Liver (tissue), 9 donors: ENCODE results near the gene CCDC69. TPM values are rescaled to one million over a fixed set of nuclear protein-coding genes. Genes with fewer than 3 reads are reported as not detected.

Experiments used
- DNase-seq: peaks from one replicate; pipeline ENCODE4 v3.0.0-alpha.2; 2017; ENCODE audit warnings: low spot score
- H3K27ac ChIP-seq, 2 donors: one replicate each; pipeline ENCODE4 v1.7.0; 2013; ENCODE audit warnings: inconsistent platforms in 2 of 2, low read length in 2 of 2, control low read depth in 1 of 2, low read depth in 1 of 2, mild to moderate bottlenecking in 1 of 2
- H3K27me3 ChIP-seq, 4 donors: one replicate each; pipeline versions ENCODE4 v1.6.1 to v1.7.0; 2013; ENCODE audit warnings: low read length in 3 of 4, inconsistent platforms in 1 of 4, mild to moderate bottlenecking in 1 of 4, moderate library complexity in 1 of 4; ENCODE audit not compliant: control insufficient read depth in 4 of 4, insufficient read depth in 4 of 4
- H3K36me3 ChIP-seq, 4 donors: one replicate each; pipeline versions ENCODE4 v1.6.1 to v1.7.0; 2013; ENCODE audit warnings: low read length in 3 of 4, mild to moderate bottlenecking in 3 of 4, low read depth in 1 of 4, moderate library complexity in 1 of 4; ENCODE audit not compliant: control insufficient read depth in 4 of 4, insufficient read depth in 3 of 4
- H3K4me1 ChIP-seq, 4 donors: one replicate each; pipeline versions ENCODE4 v1.6.1 to v1.7.0; 2013; ENCODE audit warnings: low read length in 3 of 4, mild to moderate bottlenecking in 3 of 4, moderate library complexity in 1 of 4; ENCODE audit not compliant: control insufficient read depth in 4 of 4, insufficient read depth in 4 of 4
- H3K4me3 ChIP-seq, 3 donors: one replicate each; pipeline versions ENCODE4 v1.6.1 to v1.7.0; 2013; ENCODE audit warnings: low read length in 3 of 3, control low read depth in 1 of 3, low read depth in 1 of 3, mild to moderate bottlenecking in 1 of 3
- H3K9ac ChIP-seq, 2 donors: one replicate each; pipeline ENCODE4 v1.7.0; 2013; ENCODE audit warnings: low read length in 2 of 2, mild to moderate bottlenecking in 2 of 2, moderate library complexity in 2 of 2, control low read depth in 1 of 2, low read depth in 1 of 2
- H3K9me3 ChIP-seq, 4 donors: one replicate each; pipeline versions ENCODE4 v1.6.1 to v1.7.0; 2013; ENCODE audit warnings: low read length in 3 of 4; ENCODE audit not compliant: control insufficient read depth in 4 of 4
- ATF3 ChIP-seq: IDR thresholded peaks from 2 replicates; pipeline ENCODE4 v1.6.1; 2016; ENCODE audit warnings: antibody characterized with exemption
- CTCF ChIP-seq: fragments of 150-350 bp; IDR thresholded peaks from 2 replicates; pipeline ENCODE4 v1.5.1; 2017; ENCODE audit warnings: improper control_type of control experiment, low read depth, low read length; ENCODE audit not compliant: missing input control
- EGR1 ChIP-seq, 2 donors: IDR thresholded peaks; 2 replicates each; pipeline ENCODE4 v1.6.1; 2016 to 2018; ENCODE audit warnings: antibody characterized with exemption in 2 of 2, low read depth in 2 of 2
- FOXA1 ChIP-seq: IDR thresholded peaks from 2 replicates; pipeline ENCODE4 v1.6.1; 2016; ENCODE audit warnings: antibody characterized with exemption
- FOXA2 ChIP-seq: IDR thresholded peaks from 2 replicates; pipeline ENCODE4 v1.6.1; 2016; ENCODE audit warnings: antibody characterized with exemption
- GABPA ChIP-seq, 2 donors: IDR thresholded peaks in 1 of 2; conservative IDR thresholded peaks in 1 of 2; 2 replicates each; pipeline ENCODE4 v1.6.1; 2016; ENCODE audit warnings: antibody characterized with exemption in 2 of 2, mild to moderate bottlenecking in 1 of 2, moderate library complexity in 1 of 2
- HNF4A ChIP-seq, 2 donors: conservative IDR thresholded peaks; 2 replicates each; pipeline ENCODE4 v1.6.1; 2016; ENCODE audit warnings: antibody characterized with exemption in 2 of 2, mild to moderate bottlenecking in 2 of 2
- HNF4G ChIP-seq: IDR thresholded peaks from 2 replicates; pipeline ENCODE4 v1.6.1; 2016; ENCODE audit warnings: antibody characterized with exemption
- JUND ChIP-seq, 2 donors: IDR thresholded peaks; 2 replicates each; pipeline ENCODE4 v1.6.1; 2016; ENCODE audit warnings: antibody characterized with exemption in 2 of 2
- MAX ChIP-seq: IDR thresholded peaks from 2 replicates; pipeline ENCODE4 v1.6.1; 2016; ENCODE audit warnings: antibody characterized with exemption
- NR2F2 ChIP-seq: IDR thresholded peaks from 2 replicates; pipeline ENCODE4 v1.6.1; 2016; ENCODE audit warnings: antibody characterized with exemption
- RAD21 ChIP-seq, 2 donors: IDR thresholded peaks; 2 replicates each; pipeline ENCODE4 v1.6.1; 2016; ENCODE audit warnings: antibody characterized with exemption in 2 of 2, mild to moderate bottlenecking in 2 of 2
- SP1 ChIP-seq: IDR thresholded peaks from 2 replicates; pipeline ENCODE4 v1.6.1; 2018; ENCODE audit warnings: antibody characterized with exemption, mild to moderate bottlenecking
- TAF1 ChIP-seq: conservative IDR thresholded peaks from 2 replicates; pipeline ENCODE4 v1.6.1; 2016; ENCODE audit warnings: antibody characterized with exemption, mild to moderate bottlenecking
- YY1 ChIP-seq: IDR thresholded peaks from 2 replicates; pipeline ENCODE4 v1.6.1; 2016; ENCODE audit warnings: antibody characterized with exemption, mild to moderate bottlenecking
- ZBTB33 ChIP-seq: IDR thresholded peaks from 2 replicates; pipeline ENCODE4 v1.6.1; 2016; ENCODE audit warnings: antibody characterized with exemption
- WGBS: extraction: QIAGEN DNeasy Blood & Tissue Kit; methylation state at CpG from one replicate; pipeline ENCODE4 v1.1.7; 2013; 5-methylcytosine and 5-hydroxymethylcytosine counted together
- polyA plus RNA-seq, 2 donors: library from polyadenylated mRNA; stranded (reverse) in 1 of 2; unstranded in 1 of 2; fragments of 200-250 nt in 1 of 2; fragments of >200 nt in 1 of 2; fragmentation: Nextera tagmentation in 1 of 2; extraction: Ambion mirVana in 1 of 2; gene quantifications; one replicate each; pipeline versions ENCODE4 v1.2.1 to v1.2.3, GENCODE V29; 2013 to 2015
- total RNA-seq, 2 donors: library from RNA; depleted of rRNA; stranded (reverse); fragments of >200 nt; gene quantifications; one replicate each; pipeline ENCODE4 v1.2.3, GENCODE V29; 2014
- TF ChIP-seq, protein P1 (sequence below): IDR thresholded peaks from 2 replicates; pipeline ENCODE4 v1.6.1; 2016; ENCODE audit warnings: antibody characterized with exemption, mild to moderate bottlenecking
- donor health status: healthy.
- donor health status: healthy.
- donor health status: healthy.
- donor health status: healthy.
- donor health status: healthy.

The CCDC69 gene
- total and polyA plus RNA-seq, 4 donors = 11.9 to 28.6 (median 18.0) TPM

GRCh38 chr5:151179489-151179840 is 44.4 kb downstream of the CCDC69 start:
- no peak overlapping the region for H3K9ac ChIP-seq
- TF ChIP-seq HNF4G = no peak
- no peak for TF ChIP-seq YY1
- no peak for TF ChIP-seq NR2F2
- H3K4me3 ChIP-seq = no peak overlapping the region
- no peaks in the 10 kb centered on the region for H3K27me3 ChIP-seq
- peaks cover 0 to 5% (median 2%) of the 10 kb centered on the region in 4 donors for H3K36me3 ChIP-seq
- no peaks in the 10 kb centered on the region for H3K4me1 ChIP-seq
- no peak for DNase-seq
- no peaks in the 10 kb centered on the region for H3K9me3 ChIP-seq
- no peak overlapping the region for H3K27ac ChIP-seq
- 97% methylated on average over 4 of the region's 4 CpGs for WGBS

GRCh38 chr5:151178777-151179488 is 45.0 kb downstream of the CCDC69 start:
- Histone ChIP-seq H3K9ac (no peak overlapping the region), H3K9me3 (no peaks in the 10 kb centered on the region), H3K4me1 (no peaks in the 10 kb centered on the region), H3K27ac (no peak overlapping the region), H3K27me3 (no peaks in the 10 kb centered on the region), H3K36me3 (peaks cover 0 to 4% (median under 1%) of the 10 kb centered on the region in 4 donors), H3K4me3 (no peak overlapping the region)
- no peak for DNase-seq
- TF ChIP-seq NR2F2 (no peak), MAX (no peak), ZBTB33 (no peak)
- 89% methylated on average over 5 of the region's 5 CpGs for WGBS

DNA sequence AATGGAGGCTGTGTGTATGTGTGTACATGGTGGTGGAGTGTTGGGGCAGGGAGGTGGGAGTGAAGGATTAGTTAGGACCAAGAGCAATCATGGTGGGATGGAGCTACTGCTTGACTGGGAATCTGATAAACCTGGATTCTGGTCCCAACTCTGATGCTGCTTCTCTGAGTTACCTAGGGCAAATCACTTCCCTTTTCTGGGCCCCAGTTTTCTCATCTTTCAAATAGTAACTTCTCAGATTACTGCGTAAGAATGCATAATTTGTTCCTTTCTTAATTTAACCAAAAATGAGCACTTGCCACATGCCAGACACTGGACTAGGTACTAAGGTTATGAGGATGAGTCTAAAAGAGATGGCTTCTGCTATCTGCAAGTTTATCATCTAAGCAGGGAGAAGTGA is 45.5 kb downstream of the CCDC69 start:
- Histone ChIP-seq H3K9me3 (no peaks in the 10 kb centered on the region), H3K9ac (no peak overlapping the region), H3K27me3 (no peaks in the 10 kb centered on the region), H3K4me3 (no peak overlapping the region), H3K36me3 (peaks cover 0 to 4% (median 0%) of the 10 kb centered on the region in 4 donors), H3K27ac (no peak overlapping the region), H3K4me1 (no peaks in the 10 kb centered on the region)
- no peak for DNase-seq
- 89% methylated on average over 1 of the region's 1 CpG for WGBS
- TF ChIP-seq SP1 (no peak), MAX (no peak), GABPA (IDR thresholded peaks at IDR 0.05 in 1 of 2, conservative IDR thresholded peaks at IDR 0.05 in 1 of 2) (no peak), HNF4A (conservative IDR thresholded peaks at IDR 0.05) (no peak), ZBTB33 (no peak), TAF1 (no peak), ATF3 (no peak), NR2F2 (no peak), FOXA2 (no peak), EGR1 (IDR thresholded peaks at IDR 0.05; ENCODE audit: low read depth in 2 of 2) (no peak), YY1 (no peak), JUND (IDR thresholded peaks at IDR 0.05) (no peak), HNF4G (no peak), RAD21 (IDR thresholded peaks at IDR 0.05) (no peak), FOXA1 (no peak), CTCF (no peak)
- TF ChIP-seq, protein P1, sequence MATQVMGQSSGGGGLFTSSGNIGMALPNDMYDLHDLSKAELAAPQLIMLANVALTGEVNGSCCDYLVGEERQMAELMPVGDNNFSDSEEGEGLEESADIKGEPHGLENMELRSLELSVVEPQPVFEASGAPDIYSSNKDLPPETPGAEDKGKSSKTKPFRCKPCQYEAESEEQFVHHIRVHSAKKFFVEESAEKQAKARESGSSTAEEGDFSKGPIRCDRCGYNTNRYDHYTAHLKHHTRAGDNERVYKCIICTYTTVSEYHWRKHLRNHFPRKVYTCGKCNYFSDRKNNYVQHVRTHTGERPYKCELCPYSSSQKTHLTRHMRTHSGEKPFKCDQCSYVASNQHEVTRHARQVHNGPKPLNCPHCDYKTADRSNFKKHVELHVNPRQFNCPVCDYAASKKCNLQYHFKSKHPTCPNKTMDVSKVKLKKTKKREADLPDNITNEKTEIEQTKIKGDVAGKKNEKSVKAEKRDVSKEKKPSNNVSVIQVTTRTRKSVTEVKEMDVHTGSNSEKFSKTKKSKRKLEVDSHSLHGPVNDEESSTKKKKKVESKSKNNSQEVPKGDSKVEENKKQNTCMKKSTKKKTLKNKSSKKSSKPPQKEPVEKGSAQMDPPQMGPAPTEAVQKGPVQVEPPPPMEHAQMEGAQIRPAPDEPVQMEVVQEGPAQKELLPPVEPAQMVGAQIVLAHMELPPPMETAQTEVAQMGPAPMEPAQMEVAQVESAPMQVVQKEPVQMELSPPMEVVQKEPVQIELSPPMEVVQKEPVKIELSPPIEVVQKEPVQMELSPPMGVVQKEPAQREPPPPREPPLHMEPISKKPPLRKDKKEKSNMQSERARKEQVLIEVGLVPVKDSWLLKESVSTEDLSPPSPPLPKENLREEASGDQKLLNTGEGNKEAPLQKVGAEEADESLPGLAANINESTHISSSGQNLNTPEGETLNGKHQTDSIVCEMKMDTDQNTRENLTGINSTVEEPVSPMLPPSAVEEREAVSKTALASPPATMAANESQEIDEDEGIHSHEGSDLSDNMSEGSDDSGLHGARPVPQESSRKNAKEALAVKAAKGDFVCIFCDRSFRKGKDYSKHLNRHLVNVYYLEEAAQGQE = no peak
